ENCODE data around the gene GRPEL1. TPM values are rescaled to one million over a fixed set of nuclear protein-coding genes. Genes with fewer than 3 reads are reported as not detected.

GRPEL1 gene
- total and polyA plus RNA-seq, 2 of the 8 experiments (the other 6 are each of a cell fraction or from before 2014, with no cell fraction given): 13.5 to 39.9 TPM

DNA sequence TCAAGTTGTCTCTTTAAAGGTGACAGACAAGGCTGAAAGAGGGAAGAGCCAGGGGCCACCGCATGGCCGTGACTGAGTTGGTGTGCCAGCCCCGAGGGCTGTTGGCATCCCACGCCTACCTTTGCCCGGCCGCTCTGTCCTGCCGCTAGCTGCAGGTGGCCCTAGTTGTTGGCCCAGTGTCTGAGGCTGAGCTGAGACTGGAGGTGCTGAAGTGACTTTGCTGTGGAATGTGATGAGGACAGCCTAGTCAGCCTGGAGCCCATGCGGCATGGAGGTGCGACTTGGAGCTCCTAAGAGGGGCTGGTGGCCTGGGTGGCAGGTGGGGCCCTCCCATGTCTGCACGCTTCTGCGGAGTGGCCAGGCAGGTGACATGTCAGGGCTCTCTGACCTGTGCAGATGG is 18.1 kb downstream of the GRPEL1 start:
- Histone ChIP-seq H2AFZ (ENCODE audit: low read length) (no peak overlapping the region), H4K91ac (replicated peaks; ENCODE audit: insufficient read length, low read length) (no peak overlapping the region), H3K23ac (ENCODE audit: insufficient read length) (no peak overlapping the region), H3K4me1 (replicated peaks in 1 of 4; ENCODE audit: control insufficient read depth in 3 of 4, insufficient read depth in 4 of 4, low read length in 3 of 4) (peaks cover 0 to 6% (median 0%) of the 10 kb centered on the region in 4 experiments; a peak in 3 of 7 replicates), H3K56ac (replicated peaks; ENCODE audit: insufficient read length, low read depth, low read length) (no peak overlapping the region), H2AK5ac (ENCODE audit: low read depth, low read length) (no peak overlapping the region), H2BK20ac (ENCODE audit: low read length) (no peak overlapping the region), H4K5ac (ENCODE audit: insufficient read length, low read depth, low read length) (no peak overlapping the region), H3K79me1 (ENCODE audit: low read depth, low read length) (peaks cover 40% of the 10 kb centered on the region), H3K36me3 (ENCODE audit: control insufficient read depth in 2 of 4, insufficient read depth in 4 of 4, low read length in 3 of 4) (no peaks in the 10 kb centered on the region), H3K4me2 (ENCODE audit: insufficient read depth in 1 of 2, low read depth in 2 of 2, low read length in 2 of 2) (no peak overlapping the region), H3K9me3 (ENCODE audit: insufficient read depth in 2 of 2, low read depth in 1 of 2, low read length in 1 of 2) (no peaks in the 10 kb centered on the region), H3K4ac (replicated peaks; ENCODE audit: insufficient read length, low read depth, low read length) (no peak overlapping the region), H3K18ac (ENCODE audit: extremely low read depth, low read length) (no peak overlapping the region), H2BK15ac (ENCODE audit: low read length) (no peak overlapping the region), H3K23me2 (ENCODE audit: low read depth, low read length) (no peaks in the 10 kb centered on the region), H2BK12ac (ENCODE audit: low read depth, low read length) (no peak overlapping the region), H3K27ac (ENCODE audit: low read depth, low read length) (no peak overlapping the region), H3K79me2 (ENCODE audit: control insufficient read depth in 1 of 2, insufficient read depth in 2 of 2, low read length in 2 of 2) (peaks cover 3 to 39% of the 10 kb centered on the region in 2 experiments; a peak in 3 of 4 replicates), H4K20me1 (replicated peaks in 1 of 2; ENCODE audit: control insufficient read depth in 1 of 2, insufficient read depth in 2 of 2, low read length in 2 of 2) (peaks cover 7 to 36% of the 10 kb centered on the region in 2 experiments), H2BK120ac (replicated peaks; ENCODE audit: low read depth, low read length) (no peak overlapping the region), H3K14ac (ENCODE audit: insufficient read length) (no peak overlapping the region), H3K4me3 (ENCODE audit: extremely low read depth in 1 of 4, insufficient read depth in 2 of 4, low read depth in 3 of 4, low read length in 4 of 4) (no peak overlapping the region), H3K27me3 (replicated peaks in 1 of 4; ENCODE audit: control insufficient read depth in 3 of 4, extremely low read depth in 1 of 4, insufficient read depth in 3 of 4, low read length in 3 of 4) (0 out of 7 replicates have a peak, but pooled peaks cover 0 to 2% (median 0%) of the 10 kb centered on the region in 4 experiments), H2BK5ac (ENCODE audit: low read depth, low read length) (no peak overlapping the region), H4K8ac (ENCODE audit: extremely low read depth, insufficient read depth, low read length) (no peak overlapping the region; the same call in 1 of the 2 replicates), H3K9ac (replicated peaks in 1 of 4; ENCODE audit: extremely low read depth in 1 of 4, low read depth in 3 of 4, low read length in 3 of 4) (no peak overlapping the region)
- ChIA-PET CTCF (ENCODE audit: partially characterized antibody) (interaction anchor here (0.6 to 2.4 kb wide), 6 partner anchors 9 to 375 kb away, joined by 3 to 13 read pairs (median 4); no protein-coding TSS in a partner anchor), POLR2A (ENCODE audit: partially characterized antibody) (interaction anchor here (0.8 to 1.3 kb wide), 3 partner anchors 11 to 18 kb away, joined by 3 to 5 read pairs (median 5); partner anchors contain the start of gene GRPEL1)
- 82% methylated on average over 11 of the region's 11 CpGs; no CpG with 5 or more reads in 1 of the 2 experiments for WGBS, 2 experiments (ENCODE audit: extremely low coverage in 1 of 2, insufficient coverage in 1 of 2, insufficient read length in 1 of 2, insufficient replicate concordance in 2 of 2, low coverage in 1 of 2, low lambda C conversion rate in 2 of 2, missing lambda C conversion rate in 1 of 2)
- DNase-seq (ENCODE audit: low read depth in 1 of 2, low spot score in 2 of 2) (no peak), FAIRE-seq (no peak)
- no peak for TF ChIP-seq POLR2AphosphoS5 (IDR thresholded peaks at IDR 0.05; ENCODE audit: low read depth, low read length)
- no peak for TF ChIP-seq RFX5 (IDR thresholded peaks at IDR 0.05; ENCODE audit: borderline replicate concordance, low read depth, low read length)
- TF ChIP-seq CEBPB (IDR thresholded peaks at IDR 0.05; ENCODE audit: low read depth, low read length): no peak
- TF ChIP-seq TAF7 (optimal IDR thresholded peaks at IDR 0.05; ENCODE audit: borderline replicate concordance, low read depth, low read length): no peak
- TF ChIP-seq ZNF274 (IDR thresholded peaks at IDR 0.05; ENCODE audit: borderline replicate concordance, extremely low read depth, low read length): no peak
- no peak for TF ChIP-seq FOSL1 (IDR thresholded peaks at IDR 0.05; ENCODE audit: insufficient read depth, low read depth, low read length)
- no peak for TF ChIP-seq YY1 (IDR thresholded peaks at IDR 0.05; ENCODE audit: low read depth, low read length)
- TF ChIP-seq RAD21 (IDR thresholded peaks at IDR 0.05 in 1 of 2, conservative IDR thresholded peaks at IDR 0.05 in 1 of 2; ENCODE audit: low read depth in 2 of 2, low read length in 2 of 2): no peak
